HG02938 (cell line): ENCODE data around the gene NR4A3.
"Not testable (repeated sequence)": the region's sequence is repeated elsewhere in the genome, so short reads cannot be mapped to it uniquely, and the experiment has no call there.

Experiments
- ATAC-seq: cut with Tn5 transposase; IDR thresholded peaks from one replicate; pipeline ENCODE4 v1.9.1; 2021; ENCODE audit warnings: mild to moderate bottlenecking, moderate library complexity; ENCODE audit not compliant: unreplicated experiment

NR4A3 gene

GRCh38 chr9:99821396-99822108 is at the start of gene NR4A3:
TSS of gene NR4A3 (plus strand) at chr9:99821885. CDS start at chr9:99828043, 6,158 bp downstream.
- peak; percentile 30 for ATAC-seq

GRCh38 chr9:99773468-99774138 is 48.1 kb upstream of the NR4A3 start:
- ATAC-seq = no peak

- no peak for ATAC-seq
These were observed 43.4 kb upstream of the NR4A3 start for GRCh38 chr9:99778308-99778707.

GRCh38 chr9:99778836-99779235 is 42.8 kb upstream of the NR4A3 start:
- ATAC-seq = no peak

GRCh38 chr9:99779277-99779676 is 42.4 kb upstream of the NR4A3 start:
- no peak for ATAC-seq

- ATAC-seq = not testable (repeated sequence)
These were observed 39.3 kb upstream of the NR4A3 start for GRCh38 chr9:99782349-99782748.

- ATAC-seq = no peak
These were observed 38.5 kb upstream of the NR4A3 start for GRCh38 chr9:99782962-99783718.

- ATAC-seq = no peak
These were observed 37.9 kb upstream of the NR4A3 start for GRCh38 chr9:99783799-99784198.

- no peak for ATAC-seq
These were observed 36.6 kb upstream of the NR4A3 start for GRCh38 chr9:99785010-99785590.

GRCh38 chr9:99787556-99787955 is 34.1 kb upstream of the NR4A3 start:
- no peak for ATAC-seq

GRCh38 chr9:99793528-99793927 is 28.2 kb upstream of the NR4A3 start:
- no peak for ATAC-seq

- ATAC-seq = no peak
These were observed 25.5 kb upstream of the NR4A3 start for GRCh38 chr9:99796231-99796630.

GRCh38 chr9:99801775-99802174 is 19.9 kb upstream of the NR4A3 start:
- ATAC-seq = no peak

GRCh38 chr9:99803694-99804093 is 18.0 kb upstream of the NR4A3 start:
- no peak for ATAC-seq

GRCh38 chr9:99807276-99807852 is 14.3 kb upstream of the NR4A3 start:
- ATAC-seq = peak; percentile 77

- ATAC-seq = no peak
These were observed 13.7 kb upstream of the NR4A3 start for GRCh38 chr9:99807956-99808355.

GRCh38 chr9:99808454-99808853 is 13.2 kb upstream of the NR4A3 start:
- ATAC-seq = no peak

GRCh38 chr9:99809586-99810319 is 11.9 kb upstream of the NR4A3 start:
- ATAC-seq = no peak

GRCh38 chr9:99811172-99811571 is 10.5 kb upstream of the NR4A3 start:
- ATAC-seq = no peak

GRCh38 chr9:99811598-99812383 is 9.9 kb upstream of the NR4A3 start:
- no peak for ATAC-seq
